GM21825 (cell line): ENCODE measurements around the gene MPDZ.

Source experiments
- ATAC-seq: cut with Tn5 transposase; IDR thresholded peaks from one replicate; pipeline ENCODE4 v1.9.1; 2021; ENCODE audit warnings: mild to moderate bottlenecking, moderate library complexity; ENCODE audit not compliant: unreplicated experiment

Gene MPDZ

DNA sequence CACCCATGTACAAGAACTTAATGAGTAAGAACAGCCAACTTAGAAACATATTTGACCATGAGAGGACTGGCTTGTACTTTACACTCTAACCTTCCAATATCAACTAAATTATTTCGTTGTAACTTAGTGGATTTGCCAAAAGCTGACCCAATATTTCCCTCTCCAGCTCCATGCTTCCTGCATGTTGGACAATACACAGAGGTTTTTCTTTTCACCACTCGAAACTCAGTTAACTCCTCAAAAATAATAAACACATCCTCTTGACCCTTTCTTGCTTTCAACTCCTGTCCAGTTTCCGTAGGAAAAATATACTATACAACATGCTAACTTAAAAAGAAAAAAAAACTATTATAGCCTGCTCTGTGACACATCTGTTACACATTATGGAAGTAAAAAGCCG lies 188.9 kb downstream of the MPDZ start:
- no peak for ATAC-seq

- no peak for ATAC-seq
Observed at GRCh38 chr9:13089666-13090065, 189.8 kb downstream of the MPDZ start.

- no peak for ATAC-seq
Observed at GRCh38 chr9:13088720-13089427, 190.6 kb downstream of the MPDZ start.

GRCh38 chr9:13083963-13084528 lies 195.4 kb downstream of the MPDZ start:
- no peak for ATAC-seq

- no peak for ATAC-seq
Observed at GRCh38 chr9:13083366-13083765, 196.1 kb downstream of the MPDZ start.

GRCh38 chr9:13082796-13083195 lies 196.7 kb downstream of the MPDZ start:
- ATAC-seq = no peak

DNA sequence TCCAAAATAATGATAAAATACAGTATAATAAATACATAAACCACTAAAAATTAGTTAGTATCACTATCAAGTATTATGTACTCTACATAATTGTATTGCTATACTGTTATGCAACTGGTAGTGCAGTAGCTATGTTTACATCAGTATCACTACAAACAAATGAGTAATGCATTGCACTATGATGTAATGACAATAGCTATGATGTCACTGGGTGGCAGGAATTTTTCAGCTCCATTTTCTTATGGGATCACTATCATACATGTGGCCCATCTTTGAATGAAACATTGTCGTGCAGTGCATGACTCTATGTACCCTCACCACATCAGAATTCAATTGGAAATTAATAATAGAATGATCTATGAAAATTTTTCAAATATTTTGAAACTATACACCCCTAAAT lies 201.3 kb downstream of the MPDZ start:
- no peak for ATAC-seq

GRCh38 chr9:13076616-13077015 lies 202.9 kb downstream of the MPDZ start:
- ATAC-seq = no peak

DNA sequence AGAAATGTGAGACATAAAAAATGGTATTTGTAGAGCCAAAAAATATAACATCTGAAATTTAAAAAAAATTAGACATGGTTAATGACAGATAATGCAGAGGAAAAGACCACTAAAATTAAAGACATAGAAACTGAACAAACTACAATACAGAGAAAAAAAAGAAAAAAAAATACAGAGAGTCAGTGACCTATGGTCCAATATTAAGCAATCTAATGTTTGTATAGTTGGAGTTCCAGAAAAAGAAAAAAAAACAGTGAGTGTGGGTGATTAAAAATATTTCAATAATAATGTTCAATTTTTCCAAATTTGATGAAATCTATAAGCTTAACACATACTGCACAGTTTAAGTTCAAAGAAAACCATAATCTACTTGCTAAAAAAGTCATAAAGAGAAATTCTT lies 207.6 kb downstream of the MPDZ start:
- no peak for ATAC-seq

DNA sequence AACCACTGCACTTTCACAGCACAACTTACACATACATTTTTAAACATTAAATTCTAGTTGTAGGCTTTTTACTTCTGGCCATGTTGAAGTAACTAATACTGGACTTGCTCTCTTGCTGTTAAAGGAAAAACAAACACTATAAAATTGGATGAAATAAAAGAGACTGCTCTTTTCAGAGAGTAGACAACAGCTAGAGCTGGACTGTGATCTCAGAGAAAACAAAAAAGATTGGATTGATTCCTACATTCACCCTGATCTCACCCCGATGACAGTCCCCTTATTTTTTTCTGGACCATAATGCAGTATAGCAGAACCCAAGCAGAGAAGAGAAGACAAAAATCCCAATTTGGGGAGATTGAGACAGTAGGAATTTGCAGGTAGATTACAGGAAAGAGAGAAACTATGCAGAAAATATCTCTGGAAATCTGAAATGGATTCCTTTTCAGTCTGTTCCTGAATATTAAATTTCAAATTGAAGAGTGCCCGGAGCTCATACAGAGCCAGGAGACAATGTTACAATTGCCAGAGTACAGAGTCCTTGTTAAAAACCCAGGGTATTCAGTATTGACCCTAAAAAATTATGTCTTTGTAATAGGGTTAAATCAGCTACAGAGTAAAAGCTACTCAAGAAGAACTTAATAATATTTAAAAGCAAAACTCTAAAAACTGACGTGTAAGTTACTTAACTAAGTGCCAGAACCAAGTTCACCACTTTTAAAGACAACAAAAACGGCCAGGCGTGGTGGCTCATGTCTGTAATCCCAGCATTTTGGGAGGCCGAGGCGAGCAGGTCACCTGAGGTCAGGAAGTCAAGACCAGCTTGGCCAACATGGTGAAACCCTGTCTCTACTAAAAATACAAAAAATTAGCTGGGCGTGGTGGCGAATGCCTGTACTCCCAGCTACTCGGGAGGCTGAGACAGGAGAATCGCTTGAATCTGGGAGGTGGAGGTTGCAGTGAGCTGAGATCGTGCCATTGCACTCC lies 208.6 kb downstream of the MPDZ start:
- no peak for ATAC-seq

DNA sequence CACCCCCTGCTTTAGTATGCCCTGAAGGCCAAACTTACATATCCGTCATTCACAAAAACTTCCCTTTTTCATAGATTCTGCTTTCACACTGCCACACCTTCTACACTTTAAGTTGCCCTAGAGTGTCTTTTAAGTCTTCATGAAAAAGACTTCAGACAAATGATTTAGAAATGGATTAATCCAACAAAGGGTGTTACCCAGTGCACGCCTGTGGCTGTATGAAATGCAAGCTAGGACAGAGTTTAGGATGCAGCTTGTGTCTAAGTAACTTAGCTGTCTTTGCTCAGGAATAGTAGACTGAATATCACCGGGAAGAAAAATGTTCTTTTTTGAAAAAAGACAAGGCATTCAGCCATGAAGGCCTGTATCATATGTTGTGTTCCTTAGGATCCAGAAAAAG lies 210.0 kb downstream of the MPDZ start:
- no peak for ATAC-seq

DNA sequence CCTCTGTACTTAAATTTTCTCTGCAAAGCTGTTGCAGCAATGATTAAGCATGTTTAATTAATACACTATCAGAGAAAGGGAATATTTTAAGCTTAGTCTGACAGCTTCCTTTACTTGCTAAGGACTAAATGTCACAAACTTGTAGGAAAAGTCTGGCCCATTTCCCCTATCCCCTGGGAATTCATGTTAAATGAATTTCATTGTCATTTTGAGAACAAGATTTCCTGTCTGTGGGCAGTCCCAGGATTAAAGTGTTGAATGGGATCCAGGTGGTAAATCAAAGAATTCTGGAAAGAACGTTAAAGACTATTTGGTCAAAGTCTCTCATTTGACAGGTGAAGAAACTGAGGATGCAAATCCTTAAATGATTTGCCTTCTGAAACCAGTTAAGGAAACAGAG lies 214.8 kb downstream of the MPDZ start:
- ATAC-seq = no peak

GRCh38 chr9:13063880-13064459 lies 215.5 kb downstream of the MPDZ start:
- ATAC-seq = no peak

- ATAC-seq = no peak
Observed at GRCh38 chr9:13061390-13061789, 218.1 kb downstream of the MPDZ start.
